Caco-2 (cell line): ENCODE results near the gene DNAJC3. TPM values are rescaled to one million over a fixed set of nuclear protein-coding genes. Genes with fewer than 3 reads are reported as not detected.
"Not testable (repeated sequence)": the region's sequence is repeated elsewhere in the genome, so short reads cannot be mapped to it uniquely, and the experiment has no call there.

Experiments used
- BruUV-seq: library from RNA; stranded (reverse); fragments of 400-500 nt; replicated peaks from 2 replicates; lab custom pipeline; 2021; lab: Mats Ljungman, UMichigan
- CTCF ChIA-PET: fragments of 300-600 bp; sonication (Branson Sonifier 250); formaldehyde crosslinking; loops from one replicate; lab custom pipeline; 2022; ENCODE audit warnings: antibody characterized with exemption; lab: Charles Lee
- POLR2A ChIA-PET: fragments of 300-600 bp; sonication (Branson Sonifier 250); formaldehyde crosslinking; loops from one replicate; lab custom pipeline; 2022; ENCODE audit warnings: antibody characterized with exemption; lab: Charles Lee
- DNase-seq, 2 experiments: peaks; one replicate each; pipeline versions ENCODE4 v3.0.0 to v3.0.0-alpha.2; 2020 to 2022
- H3K27me3 ChIP-seq: replicated peaks from 2 replicates; pipeline ENCODE4 v1.6.0; 2011; ENCODE audit warnings: low read length; ENCODE audit not compliant: control insufficient read depth, insufficient read depth
- H3K36me3 ChIP-seq: 2 replicates; pipeline ENCODE4 v1.5.1; 2011; ENCODE audit warnings: low read length; ENCODE audit not compliant: control insufficient read depth, insufficient read depth
- H3K4me1 ChIP-seq: fragments of 250-450 bp; sonication (Bioruptor Pico); 2 replicates; pipeline ENCODE4 v1.5.1; 2020; ENCODE audit warnings: mild to moderate bottlenecking
- H3K4me3 ChIP-seq: 2 replicates; pipeline ENCODE4 v1.5.1; 2011; ENCODE audit warnings: low read depth, mild to moderate bottlenecking, control low read depth, low read length
- H3K9me3 ChIP-seq: fragments of 250-450 bp; sonication (Bioruptor Pico); 2 replicates; pipeline ENCODE4 v1.5.1; 2020; ENCODE audit warnings: mild to moderate bottlenecking, moderate library complexity
- H3K27ac Mint-ChIP-seq: one replicate; pipeline ENCODE4 v1.8.0; 2022; ENCODE audit warnings: mixed read lengths; ENCODE audit not compliant: unreplicated experiment
- H3K27me3 Mint-ChIP-seq: one replicate; pipeline ENCODE4 v1.8.0; 2022; ENCODE audit warnings: mixed read lengths; ENCODE audit not compliant: insufficient read depth, unreplicated experiment
- H3K36me3 Mint-ChIP-seq: one replicate; pipeline ENCODE4 v1.8.0; 2022; ENCODE audit warnings: mild to moderate bottlenecking, mixed read lengths; ENCODE audit not compliant: insufficient read depth, unreplicated experiment
- H3K4me1 Mint-ChIP-seq: one replicate; pipeline ENCODE4 v1.8.0; 2022; ENCODE audit warnings: low read depth, mixed read lengths; ENCODE audit not compliant: unreplicated experiment
- H3K4me3 Mint-ChIP-seq: one replicate; pipeline ENCODE4 v1.8.0; 2022; ENCODE audit warnings: mild to moderate bottlenecking, moderate library complexity, mixed read lengths; ENCODE audit not compliant: unreplicated experiment
- H3K9me3 Mint-ChIP-seq: one replicate; pipeline ENCODE4 v1.8.0; 2022; ENCODE audit warnings: mixed read lengths; ENCODE audit not compliant: unreplicated experiment
- intact Hi-C: fragments of 100-400 bp; cut with micrococcal nuclease; formaldehyde crosslinking; loops from one replicate; pipeline ENCODE4 v1.10.0; 2022; ENCODE audit not compliant: unreplicated experiment
- total RNA-seq: library from RNA; stranded (reverse); gene quantifications from 2 replicates; pipeline ENCODE4 v1.2.3, GENCODE V29; 2022
- TF ChIP-seq, protein P1 (sequence below), 2 experiments: fragments of 200-600 bp in 1 of 2; IDR thresholded peaks; 1 replicate in 1 of 2; 2 replicates in 1 of 2; pipeline versions ENCODE4 v1.5.1 to v1.8.0; 2011 to 2022; ENCODE audit warnings: antibody characterized with exemption in 1 of 2, control low read depth in 1 of 2, inconsistent platforms in 1 of 2, low read depth in 1 of 2, low read length in 1 of 2, mild to moderate bottlenecking in 1 of 2, moderate library complexity in 1 of 2; ENCODE audit not compliant: insufficient read depth in 1 of 2, severe bottlenecking in 1 of 2, unreplicated experiment in 1 of 2

The DNAJC3 gene
- total RNA-seq, 1 experiment from 2014 or later: 36.8 TPM

DNA sequence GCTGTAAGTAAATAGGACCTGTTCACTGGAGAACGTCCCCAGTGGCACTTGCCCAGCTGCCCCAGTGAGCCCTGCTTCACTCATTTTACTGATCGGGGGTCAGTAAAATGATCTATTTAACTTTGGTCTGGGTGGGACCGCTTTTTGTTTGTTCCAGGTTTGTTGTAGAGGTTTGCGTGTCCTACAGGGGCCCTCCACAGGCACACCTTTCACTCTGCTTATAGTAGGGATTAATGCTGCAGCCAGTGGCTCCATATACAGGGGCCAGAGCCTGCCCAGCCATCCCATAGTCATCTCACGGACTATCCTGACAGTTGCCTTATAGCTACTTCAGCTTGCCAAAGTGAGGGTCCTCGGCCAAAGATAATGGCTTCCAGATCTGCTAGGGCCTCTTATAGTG is 104.1 kb downstream of the DNAJC3 start:
- peaks cover 3% of the 10 kb centered on the region; the same call in 1 of the 2 replicates for H3K9me3 ChIP-seq
- H3K27ac Mint-ChIP-seq: no peak overlapping the region
- no peak overlapping the region for H3K4me3 ChIP-seq
- no peaks in the 10 kb centered on the region for H3K27me3 Mint-ChIP-seq
- POLR2A ChIA-PET: no interaction called here
- H3K36me3 ChIP-seq: no peaks in the 10 kb centered on the region; the same call in 1 of the 2 replicates
- intact Hi-C loops: no loop called here
- CTCF ChIA-PET: no interaction called here
- no TSS peak for BruUV-seq
- H3K27me3 ChIP-seq: no peaks in the 10 kb centered on the region
- peaks cover 3% of the 10 kb centered on the region; the same call in 1 of the 2 replicates for H3K4me1 ChIP-seq
- DNase-seq: no peak
- H3K4me1 Mint-ChIP-seq: no peaks in the 10 kb centered on the region
- H3K4me3 Mint-ChIP-seq: no peak overlapping the region
- TF ChIP-seq, protein P1, sequence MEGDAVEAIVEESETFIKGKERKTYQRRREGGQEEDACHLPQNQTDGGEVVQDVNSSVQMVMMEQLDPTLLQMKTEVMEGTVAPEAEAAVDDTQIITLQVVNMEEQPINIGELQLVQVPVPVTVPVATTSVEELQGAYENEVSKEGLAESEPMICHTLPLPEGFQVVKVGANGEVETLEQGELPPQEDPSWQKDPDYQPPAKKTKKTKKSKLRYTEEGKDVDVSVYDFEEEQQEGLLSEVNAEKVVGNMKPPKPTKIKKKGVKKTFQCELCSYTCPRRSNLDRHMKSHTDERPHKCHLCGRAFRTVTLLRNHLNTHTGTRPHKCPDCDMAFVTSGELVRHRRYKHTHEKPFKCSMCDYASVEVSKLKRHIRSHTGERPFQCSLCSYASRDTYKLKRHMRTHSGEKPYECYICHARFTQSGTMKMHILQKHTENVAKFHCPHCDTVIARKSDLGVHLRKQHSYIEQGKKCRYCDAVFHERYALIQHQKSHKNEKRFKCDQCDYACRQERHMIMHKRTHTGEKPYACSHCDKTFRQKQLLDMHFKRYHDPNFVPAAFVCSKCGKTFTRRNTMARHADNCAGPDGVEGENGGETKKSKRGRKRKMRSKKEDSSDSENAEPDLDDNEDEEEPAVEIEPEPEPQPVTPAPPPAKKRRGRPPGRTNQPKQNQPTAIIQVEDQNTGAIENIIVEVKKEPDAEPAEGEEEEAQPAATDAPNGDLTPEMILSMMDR (IDR thresholded peaks at IDR 0.05; ENCODE audit: insufficient read depth in 1 of 2, low read depth in 1 of 2, low read length in 1 of 2, severe bottlenecking in 1 of 2, unreplicated experiment in 1 of 2): no peak
- no peaks in the 10 kb centered on the region for H3K9me3 Mint-ChIP-seq
- peaks cover 42% of the 10 kb centered on the region for H3K36me3 Mint-ChIP-seq

DNA sequence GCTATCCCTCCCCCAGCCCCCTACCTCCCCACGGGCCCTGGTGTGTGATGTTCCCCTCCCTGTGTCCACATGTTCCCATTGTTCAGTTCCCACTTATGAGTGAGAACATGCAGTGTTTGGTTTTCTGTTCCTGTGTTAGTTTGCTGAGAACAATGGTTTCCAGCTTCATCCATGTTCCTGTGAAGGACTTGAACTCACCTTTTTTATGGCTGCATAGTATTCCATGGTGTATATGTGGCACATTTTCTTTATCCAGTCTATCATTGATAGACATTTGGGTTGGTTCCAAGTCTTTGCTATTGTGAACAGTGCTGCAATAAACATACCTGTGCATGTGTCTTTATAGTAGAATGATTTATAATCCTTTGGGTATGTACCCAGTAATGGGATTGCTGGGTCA is 105.0 kb downstream of the DNAJC3 start:
- H3K4me3 Mint-ChIP-seq, H3K4me1 Mint-ChIP-seq, H3K9me3 Mint-ChIP-seq, H3K27ac Mint-ChIP-seq, H3K36me3 ChIP-seq, H3K4me1 ChIP-seq, H3K27me3 Mint-ChIP-seq, intact Hi-C loops, DNase-seq, POLR2A ChIA-PET, BruUV-seq, H3K4me3 ChIP-seq, H3K9me3 ChIP-seq, H3K27me3 ChIP-seq, CTCF ChIA-PET: not testable (repeated sequence)
- peaks cover 43% of the 10 kb centered on the region for H3K36me3 Mint-ChIP-seq

DNA sequence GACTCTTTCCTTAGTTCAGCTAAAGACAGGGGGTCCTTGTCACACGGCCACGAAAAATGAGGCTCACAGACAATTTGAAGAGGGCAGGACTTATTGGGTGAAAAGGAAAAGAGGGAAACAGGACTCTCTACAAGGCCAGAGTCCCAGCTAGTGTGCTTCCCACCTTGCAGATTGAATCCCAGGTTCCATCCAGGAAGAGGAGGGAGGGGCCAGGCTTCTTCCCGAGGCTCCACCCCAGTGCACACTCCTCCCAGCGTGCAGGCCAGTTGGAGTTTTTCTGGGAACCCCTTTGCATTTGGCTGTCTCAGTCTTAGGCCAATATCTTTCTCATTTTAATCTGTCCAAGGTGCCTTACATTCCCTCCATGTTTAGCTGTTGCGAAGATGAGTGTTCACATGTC is 106.8 kb downstream of the DNAJC3 start:
- ChIA-PET CTCF (no interaction called here), POLR2A (no interaction called here)
- peaks cover 49% of the 10 kb centered on the region for H3K36me3 Mint-ChIP-seq
- no peaks in the 10 kb centered on the region for H3K27me3 Mint-ChIP-seq
- no peaks in the 10 kb centered on the region for H3K27me3 ChIP-seq
- no peak for DNase-seq
- no peaks in the 10 kb centered on the region for H3K4me1 Mint-ChIP-seq
- peaks cover 3% of the 10 kb centered on the region; the same call in 1 of the 2 replicates for H3K4me1 ChIP-seq
- no peaks in the 10 kb centered on the region; the same call in 1 of the 2 replicates for H3K36me3 ChIP-seq
- peaks cover 3% of the 10 kb centered on the region; the same call in 1 of the 2 replicates for H3K9me3 ChIP-seq
- intact Hi-C loops: no loop called here
- no peaks in the 10 kb centered on the region for H3K9me3 Mint-ChIP-seq
- H3K4me3 ChIP-seq: no peak overlapping the region
- H3K27ac Mint-ChIP-seq: no peak overlapping the region
- BruUV-seq: no TSS peak
- no peak overlapping the region for H3K4me3 Mint-ChIP-seq
- TF ChIP-seq, protein P1 (IDR thresholded peaks at IDR 0.05; ENCODE audit: insufficient read depth in 1 of 2, low read depth in 1 of 2, low read length in 1 of 2, severe bottlenecking in 1 of 2, unreplicated experiment in 1 of 2): no peak
